Neuronal stem cell (in vitro differentiated cells): ENCODE measurements around the gene PSMG3.

Source experiments
- DNase-seq: peaks from one replicate; pipeline ENCODE4 v3.0.0-alpha.2; 2013; ENCODE audit warnings: low spot score
- H2AFZ ChIP-seq: one replicate; pipeline ENCODE4 v1.6.1; 2013; ENCODE audit warnings: mild to moderate bottlenecking, low read length, inconsistent platforms
- H2AK5ac ChIP-seq: 2 replicates; pipeline ENCODE4 v1.6.1; 2013; ENCODE audit warnings: low read depth, mild to moderate bottlenecking, inconsistent platforms, low read length, moderate library complexity, mixed read lengths
- H2BK120ac ChIP-seq: 2 replicates; pipeline ENCODE4 v1.6.1; 2013; ENCODE audit warnings: low read depth, mild to moderate bottlenecking, inconsistent platforms, low read length, moderate library complexity, mixed read lengths
- H2BK12ac ChIP-seq: one replicate; pipeline ENCODE4 v1.6.1; 2013; ENCODE audit warnings: low read length, inconsistent platforms
- H2BK15ac ChIP-seq: 2 replicates; pipeline ENCODE4 v1.6.1; 2013; ENCODE audit warnings: mild to moderate bottlenecking, low read length, inconsistent platforms, mixed read lengths
- H2BK5ac ChIP-seq: one replicate; pipeline ENCODE4 v1.6.1; 2013; ENCODE audit warnings: inconsistent platforms, mild to moderate bottlenecking, low read length, moderate library complexity
- H3K14ac ChIP-seq: one replicate; pipeline ENCODE4 v1.6.1; 2013; ENCODE audit warnings: low read length, inconsistent platforms
- H3K18ac ChIP-seq: 2 replicates; pipeline ENCODE4 v1.6.1; 2013; ENCODE audit warnings: low read length, inconsistent platforms
- H3K23ac ChIP-seq: 2 replicates; pipeline ENCODE4 v1.6.1; 2013; ENCODE audit warnings: low read depth, mild to moderate bottlenecking, mixed read lengths, low read length, inconsistent platforms; ENCODE audit not compliant: poor library complexity
- H3K27ac ChIP-seq: replicated peaks from 3 replicates; pipeline ENCODE4 v1.5.1; 2013; ENCODE audit warnings: low read length, inconsistent platforms
- H3K27me3 ChIP-seq, 3 experiments: 2 replicates each; pipeline ENCODE4 v1.6.1; 2013; ENCODE audit warnings: low read length in 3 of 3, mild to moderate bottlenecking in 2 of 3, inconsistent platforms in 1 of 3, low read depth in 1 of 3, mixed read lengths in 1 of 3, moderate library complexity in 1 of 3; ENCODE audit not compliant: control insufficient read depth in 3 of 3, insufficient read depth in 3 of 3
- H3K36me3 ChIP-seq, 2 donors: replicated peaks in 1 of 2; 2 replicates each; pipeline ENCODE4 v1.6.1; 2013; ENCODE audit warnings: low read length in 2 of 2; ENCODE audit not compliant: control insufficient read depth in 2 of 2, insufficient read depth in 2 of 2
- H3K4ac ChIP-seq: 2 replicates; pipeline ENCODE4 v1.6.1; 2013; ENCODE audit warnings: inconsistent platforms, mild to moderate bottlenecking, low read length, moderate library complexity
- H3K4me1 ChIP-seq, 2 donors: 1 replicate in 1 of 2; 2 replicates in 1 of 2; pipeline ENCODE4 v1.6.1; 2013; ENCODE audit warnings: low read length in 2 of 2, low read depth in 1 of 2; ENCODE audit not compliant: control insufficient read depth in 2 of 2, insufficient read depth in 1 of 2
- H3K4me2 ChIP-seq: one replicate; pipeline ENCODE4 v1.6.1; 2013; ENCODE audit warnings: mild to moderate bottlenecking, low read length, inconsistent platforms; ENCODE audit not compliant: insufficient read depth, poor library complexity, severe bottlenecking
- H3K4me3 ChIP-seq, 2 donors: 2 replicates each; pipeline ENCODE4 v1.5.1; 2013; ENCODE audit warnings: low read length in 2 of 2, mild to moderate bottlenecking in 2 of 2, inconsistent platforms in 1 of 2, moderate library complexity in 1 of 2
- H3K79me1 ChIP-seq: one replicate; pipeline ENCODE4 v1.6.1; 2013; ENCODE audit warnings: low read depth, mild to moderate bottlenecking, inconsistent platforms, low read length, moderate library complexity
- H3K9ac ChIP-seq: one replicate; pipeline ENCODE4 v1.6.1; 2013; ENCODE audit warnings: mild to moderate bottlenecking, low read depth, low read length, inconsistent platforms; ENCODE audit not compliant: poor library complexity
- H3K9me3 ChIP-seq, 2 donors: replicated peaks in 1 of 2; 2 replicates each; pipeline versions ENCODE3 to v1.6.1; 2013; ENCODE audit warnings: low read length in 2 of 2, mild to moderate bottlenecking in 2 of 2, inconsistent platforms in 1 of 2, low read depth in 1 of 2, mixed read lengths in 1 of 2, moderate library complexity in 1 of 2; ENCODE audit not compliant: control insufficient read depth in 2 of 2, insufficient read depth in 1 of 2
- H4K8ac ChIP-seq: one replicate; pipeline ENCODE4 v1.6.1; 2013; ENCODE audit warnings: low read depth, mild to moderate bottlenecking, inconsistent platforms, low read length, moderate library complexity
- H4K91ac ChIP-seq: one replicate; pipeline ENCODE4 v1.6.1; 2013; ENCODE audit warnings: low read length, low read depth, mild to moderate bottlenecking, inconsistent platforms; ENCODE audit not compliant: poor library complexity
- WGBS, 2 donors: extraction: QIAGEN DNeasy Blood & Tissue Kit; methylation state at CpG; one replicate each; pipeline ENCODE4 v1.1.7; 2013; ENCODE audit warnings: missing lambda C conversion rate in 2 of 2, mixed read lengths in 1 of 2; ENCODE audit not compliant: insufficient read length in 2 of 2, insufficient replicate concordance in 1 of 2; ENCODE audit errors: extremely low coverage in 2 of 2; 5-methylcytosine and 5-hydroxymethylcytosine counted together

Gene PSMG3

GRCh38 chr7:1578513-1578912, 8.7 kb upstream of the PSMG3 start:
- Histone ChIP-seq H2AFZ (no peak overlapping the region), H4K91ac (no peak overlapping the region), H3K14ac (no peak overlapping the region), H3K36me3 (no peaks in the 10 kb centered on the region), H2BK120ac (no peak overlapping the region), H2BK15ac (no peak overlapping the region), H2BK5ac (no peak overlapping the region), H3K18ac (no peak overlapping the region), H3K79me1 (no peaks in the 10 kb centered on the region), H3K9ac (no peak overlapping the region), H4K8ac (no peak overlapping the region), H2AK5ac (no peak overlapping the region), H3K9me3 (no peaks in the 10 kb centered on the region), H3K27me3 (no peaks in the 10 kb centered on the region), H3K23ac (no peak overlapping the region), H3K4me1 (peaks cover 0 to 2% of the 10 kb centered on the region in 2 donors), H3K4me3 (no peak overlapping the region), H3K4ac (no peak overlapping the region), H3K4me2 (no peak overlapping the region), H2BK12ac (no peak overlapping the region), H3K27ac (no peak overlapping the region)
- WGBS, 2 donors = 100% methylated on average over 3 of the region's 6 CpGs; no CpG with 5 or more reads in 1 of the 2 donors
- no peak for DNase-seq

GRCh38 chr7:1576521-1577253, 6.9 kb upstream of the PSMG3 start:
- Histone ChIP-seq H3K9ac (no peak overlapping the region), H3K4ac (no peak overlapping the region), H3K23ac (no peak overlapping the region), H2AK5ac (no peak overlapping the region), H2BK120ac (no peak overlapping the region), H3K27ac (no peak overlapping the region), H4K91ac (no peak overlapping the region), H3K36me3 (no peaks in the 10 kb centered on the region), H3K9me3 (no peaks in the 10 kb centered on the region), H4K8ac (no peak overlapping the region), H3K18ac (no peak overlapping the region), H3K27me3 (no peaks in the 10 kb centered on the region), H2BK12ac (no peak overlapping the region), H2AFZ (no peak overlapping the region), H3K79me1 (no peaks in the 10 kb centered on the region), H3K4me2 (no peak overlapping the region), H2BK15ac (no peak overlapping the region), H2BK5ac (peak overlapping the region; percentile 5), H3K14ac (no peak overlapping the region), H3K4me1 (peaks cover 0 to 2% of the 10 kb centered on the region in 2 donors), H3K4me3 (no peak overlapping the region)
- no CpG with 5 or more reads among the region's 15 CpGs for WGBS, 2 donors
- DNase-seq = no peak

- Histone ChIP-seq H3K18ac (no peak overlapping the region), H4K8ac (no peak overlapping the region), H3K14ac (no peak overlapping the region), H2AK5ac (no peak overlapping the region), H3K4ac (no peak overlapping the region), H2AFZ (no peak overlapping the region), H3K27ac (no peak overlapping the region), H2BK5ac (peak overlapping the region; percentile 5), H3K9ac (no peak overlapping the region), H3K9me3 (no peaks in the 10 kb centered on the region), H2BK120ac (no peak overlapping the region), H3K4me3 (no peak overlapping the region), H3K36me3 (no peaks in the 10 kb centered on the region), H4K91ac (no peak overlapping the region), H3K4me2 (no peak overlapping the region), H3K79me1 (no peaks in the 10 kb centered on the region), H3K4me1 (peaks cover 2% of the 10 kb centered on the region in 2 donors), H2BK12ac (no peak overlapping the region), H3K27me3 (no peaks in the 10 kb centered on the region), H3K23ac (no peak overlapping the region), H2BK15ac (no peak overlapping the region)
- DNase-seq = no peak
- no CpG with 5 or more reads among the region's 7 CpGs for WGBS, 2 donors
These were observed 6.0 kb upstream of the PSMG3 start for GRCh38 chr7:1575809-1576208.

- no CpG with 5 or more reads among the region's 7 CpGs for WGBS, 2 donors
- no peak overlapping the region for H2BK12ac ChIP-seq
- H3K14ac ChIP-seq = no peak overlapping the region
- no peak overlapping the region for H3K18ac ChIP-seq
- H2BK5ac ChIP-seq = no peak overlapping the region
- H2BK15ac ChIP-seq = no peak overlapping the region
- H3K4ac ChIP-seq = no peak overlapping the region
- DNase-seq = no peak
- H3K36me3 ChIP-seq = no peaks in the 10 kb centered on the region
- H2BK120ac ChIP-seq = no peak overlapping the region
- H2AFZ ChIP-seq = no peak overlapping the region
- H3K4me2 ChIP-seq = no peak overlapping the region
- H3K9me3 ChIP-seq = no peaks in the 10 kb centered on the region
- H4K8ac ChIP-seq = no peak overlapping the region
- H3K27ac ChIP-seq = no peak overlapping the region
- no peak overlapping the region for H2AK5ac ChIP-seq
- H3K79me1 ChIP-seq = no peaks in the 10 kb centered on the region
- H3K4me3 ChIP-seq = no peak overlapping the region
- no peak overlapping the region for H3K23ac ChIP-seq
- H4K91ac ChIP-seq = no peak overlapping the region
- no peaks in the 10 kb centered on the region for H3K27me3 ChIP-seq
- H3K4me1 ChIP-seq = peaks cover 6 to 8% of the 10 kb centered on the region in 2 donors
- no peak overlapping the region for H3K9ac ChIP-seq
These were observed 2.4 kb upstream of the PSMG3 start for GRCh38 chr7:1572111-1572822.
